Non-pigmented ciliary epithelial cell (primary cell): ENCODE data around the gene MST1.

Experiments used
- DNase-seq: peaks from one replicate; pipeline ENCODE4 v3.0.0-alpha.2; 2010; ENCODE audit warnings: low read depth

Gene MST1

GRCh38 chr3:49717959-49718857, 28.9 kb upstream of the MST1 start:
- DNase-seq: no peak

DNA sequence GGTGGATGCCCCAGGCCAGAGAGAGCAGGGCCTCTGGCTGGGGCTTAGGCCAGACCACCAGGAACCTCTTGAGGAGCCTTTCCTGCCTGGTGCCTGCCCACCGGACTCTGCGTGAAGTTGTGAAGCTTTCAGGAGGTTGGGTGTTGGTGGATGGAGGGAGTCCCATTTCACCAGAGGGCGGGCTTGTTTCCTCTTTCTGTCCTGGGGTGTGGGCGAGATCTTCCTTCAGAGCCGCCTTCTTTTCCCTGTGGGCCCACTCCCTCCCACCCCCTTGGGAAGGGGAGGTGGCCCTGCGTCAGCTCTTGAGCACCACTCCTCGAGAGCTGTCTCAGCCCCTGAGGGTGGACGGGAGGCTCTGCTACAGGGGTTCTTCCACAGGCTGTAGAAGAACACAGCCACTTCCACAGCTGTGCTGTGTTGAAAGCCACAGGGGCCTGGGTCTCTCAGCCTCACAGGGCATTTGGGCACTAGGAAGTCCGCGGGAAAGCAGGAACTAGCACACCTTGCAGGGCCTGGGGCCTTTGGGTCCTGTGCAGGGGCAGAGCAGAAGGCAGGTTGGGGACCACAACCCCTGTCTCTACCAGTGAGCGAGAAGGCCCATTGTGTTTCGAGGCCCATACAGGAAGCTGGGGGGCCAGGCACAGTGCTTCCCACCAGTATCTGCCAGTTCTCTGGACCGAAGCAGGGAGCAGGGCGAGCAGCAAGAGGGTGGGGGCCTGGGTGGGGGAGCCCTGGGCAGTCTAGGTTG, 28.1 kb upstream of the MST1 start:
- DNase-seq: no peak

- DNase-seq: no peak
Measured at GRCh38 chr3:49716691-49717210, 27.5 kb upstream of the MST1 start.

- DNase-seq: no peak
Measured at GRCh38 chr3:49716169-49716568, 26.9 kb upstream of the MST1 start.

- DNase-seq: no peak
Measured at GRCh38 chr3:49715611-49716121, 26.4 kb upstream of the MST1 start.

DNA sequence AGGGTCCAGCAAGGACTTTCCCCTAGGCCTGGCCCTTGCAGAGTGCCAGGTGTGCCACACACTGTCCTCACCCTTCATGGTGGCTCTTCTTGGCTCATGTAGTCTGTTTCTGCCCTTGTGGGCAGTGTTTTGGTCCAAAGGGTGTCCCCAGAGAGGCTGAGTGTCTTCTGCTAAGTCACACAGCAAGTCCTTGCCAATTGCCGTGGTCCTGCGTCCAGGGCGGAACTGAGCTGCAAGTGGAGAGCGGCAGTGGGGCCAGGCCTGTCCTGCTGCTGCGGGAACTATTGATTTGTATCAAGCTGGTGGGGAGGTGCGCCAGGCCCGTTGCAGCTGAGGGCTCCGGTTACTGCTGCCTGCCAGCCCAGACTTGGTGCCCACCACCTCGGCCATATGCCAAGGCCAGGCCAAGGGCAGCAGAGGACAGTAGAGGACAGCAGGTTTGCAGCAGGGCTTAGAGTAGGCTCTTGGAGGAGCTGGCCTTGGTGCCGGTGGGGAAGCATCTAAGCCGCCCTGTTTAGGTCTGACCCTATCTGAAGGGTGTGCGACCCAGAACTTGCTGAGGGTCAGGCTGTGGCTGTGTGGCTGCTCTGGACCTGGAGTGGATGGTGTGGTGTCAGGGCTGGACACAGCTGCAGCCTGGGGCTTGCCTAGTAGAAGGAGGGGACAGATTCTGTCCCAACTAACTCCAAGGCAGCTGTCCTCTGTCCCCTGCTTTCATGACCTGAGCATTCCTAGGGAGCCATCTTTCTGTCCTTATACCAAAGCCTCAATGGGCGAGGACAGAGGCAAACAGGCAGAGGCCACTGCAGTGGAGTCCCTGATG, 25.7 kb upstream of the MST1 start:
- DNase-seq: no peak

DNA sequence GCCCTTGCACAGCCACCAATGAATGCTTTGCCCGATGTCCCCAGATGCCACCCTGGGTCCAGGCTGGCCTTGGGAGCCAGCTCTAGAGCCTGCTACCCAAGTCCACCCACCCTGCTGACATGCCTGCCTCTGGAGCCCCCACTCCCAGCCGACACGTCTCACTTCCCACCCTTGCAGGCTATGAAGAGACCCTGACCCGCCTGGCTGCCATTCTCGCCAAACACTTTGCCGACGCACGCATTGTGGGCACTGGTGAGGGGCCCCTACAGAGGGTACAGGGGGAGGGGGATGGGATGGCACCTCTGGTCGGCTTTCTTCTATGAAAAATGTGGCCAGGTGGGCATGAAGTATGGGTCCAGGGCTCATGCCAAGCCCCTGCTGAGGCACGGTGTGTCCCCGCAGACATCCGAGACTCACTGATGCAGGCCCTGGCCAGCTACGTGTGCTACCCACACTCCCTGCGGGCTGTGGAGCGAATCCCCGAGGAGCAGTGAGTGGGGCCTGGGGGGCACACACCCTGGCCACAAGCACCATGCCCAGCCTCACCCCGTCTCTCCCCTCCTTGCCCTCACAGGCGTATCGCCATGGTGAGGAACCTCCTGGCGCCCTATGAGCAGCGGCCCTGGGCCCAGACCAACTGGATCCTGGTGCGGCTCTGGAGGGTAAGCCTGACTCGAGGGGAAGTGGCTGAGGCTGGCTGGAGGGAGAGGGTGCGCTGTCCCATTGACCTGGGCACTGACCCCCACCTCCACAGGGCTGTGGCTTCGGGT, 24.2 kb upstream of the MST1 start:
- DNase-seq: no peak

GRCh38 chr3:49712631-49713317, 23.5 kb upstream of the MST1 start:
- DNase-seq: no peak

DNA sequence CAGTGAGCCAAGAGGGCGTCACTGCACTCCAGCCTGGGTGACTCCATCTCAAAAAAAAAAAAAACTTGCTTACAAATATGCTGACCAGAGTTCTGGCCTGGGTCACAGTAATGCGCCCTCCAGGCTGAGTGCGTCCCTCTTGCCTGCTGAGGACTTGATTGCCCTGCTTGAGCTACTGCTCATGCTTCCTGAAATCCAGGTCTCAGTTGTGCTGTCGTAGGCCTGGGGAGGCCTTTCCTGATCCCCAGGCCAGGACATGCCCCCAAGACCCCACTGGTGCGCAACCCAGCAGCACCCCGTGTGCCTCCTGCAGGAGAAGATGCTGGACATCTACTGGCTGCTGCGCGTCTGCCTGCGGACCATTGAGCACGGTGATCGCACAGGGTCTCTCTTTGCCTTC, 22.9 kb upstream of the MST1 start:
- DNase-seq: no peak

- no peak for DNase-seq
Measured at GRCh38 chr3:49711489-49711888, 22.2 kb upstream of the MST1 start.

DNA sequence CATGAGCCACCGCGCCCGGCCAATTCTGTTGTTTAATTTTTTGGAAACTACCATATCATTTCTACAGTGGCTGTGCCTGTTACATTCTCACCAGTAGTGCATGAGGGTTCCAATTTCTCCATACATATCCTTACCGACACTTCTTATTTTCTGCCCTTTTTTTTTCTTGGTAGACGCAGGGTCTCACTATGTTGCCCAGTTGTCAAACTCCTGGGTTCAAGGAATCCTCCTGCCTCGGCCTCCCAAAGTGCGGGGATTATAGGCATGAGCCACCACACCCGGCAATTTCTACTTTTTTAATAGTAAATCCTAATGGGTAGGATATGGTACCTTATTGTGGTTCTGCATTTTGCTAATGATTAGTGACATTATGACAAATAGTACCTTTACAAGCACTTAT, 20.6 kb upstream of the MST1 start:
- DNase-seq: no peak

DNA sequence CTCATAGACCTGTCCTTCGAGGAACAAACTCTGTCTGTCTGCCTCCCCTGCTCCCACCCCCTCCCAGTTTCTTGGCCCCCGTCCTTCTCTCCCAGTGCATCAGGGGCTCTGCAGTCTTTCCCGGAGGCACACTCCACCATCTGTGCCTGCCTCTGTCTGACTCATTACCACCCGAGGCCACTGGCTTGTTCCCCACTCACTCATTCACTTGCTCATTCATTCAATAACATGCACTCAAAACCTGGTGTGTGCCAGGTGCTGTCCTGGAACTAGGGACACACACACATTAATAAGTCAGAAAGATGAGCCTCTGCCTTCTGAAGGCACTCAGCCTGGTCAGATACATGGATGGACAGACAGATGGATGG, 17.8 kb upstream of the MST1 start:
- no peak for DNase-seq

DNA sequence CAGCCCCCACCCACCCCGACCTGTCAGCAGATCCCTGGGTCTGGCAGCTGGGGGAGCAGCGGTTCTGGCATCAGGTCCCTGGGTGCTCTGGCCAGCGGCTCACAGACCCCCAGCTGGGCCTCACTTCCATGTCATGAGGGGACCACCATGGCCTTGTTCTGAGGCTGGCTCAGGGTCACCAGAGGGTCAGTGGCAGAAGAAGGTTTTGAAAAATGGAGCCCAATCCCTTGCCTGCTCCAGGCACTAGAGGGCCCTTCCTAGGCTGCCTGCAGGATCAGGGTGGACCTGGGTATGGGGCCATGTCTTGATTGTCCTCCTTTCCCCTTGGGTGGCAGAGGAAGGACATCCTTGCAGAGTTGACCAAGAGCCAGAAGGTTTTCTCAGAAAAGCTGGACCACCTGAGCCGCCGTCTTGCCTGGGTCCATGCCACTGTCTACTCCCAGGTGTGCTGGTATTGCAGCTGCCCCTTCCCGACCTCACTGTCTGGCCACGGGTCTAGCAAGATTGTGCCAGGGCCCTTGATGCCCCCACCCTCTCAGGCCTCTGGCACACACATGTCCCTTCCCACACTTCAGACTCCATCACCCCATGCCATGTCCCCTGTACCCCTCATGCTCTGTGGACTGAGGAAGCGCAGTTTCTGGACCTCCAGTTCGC, 17.3 kb upstream of the MST1 start:
- no peak for DNase-seq

GRCh38 chr3:49705390-49705960, 16.2 kb upstream of the MST1 start:
- DNase-seq: no peak

GRCh38 chr3:49704629-49705028, 15.4 kb upstream of the MST1 start:
- DNase-seq: no peak

DNA sequence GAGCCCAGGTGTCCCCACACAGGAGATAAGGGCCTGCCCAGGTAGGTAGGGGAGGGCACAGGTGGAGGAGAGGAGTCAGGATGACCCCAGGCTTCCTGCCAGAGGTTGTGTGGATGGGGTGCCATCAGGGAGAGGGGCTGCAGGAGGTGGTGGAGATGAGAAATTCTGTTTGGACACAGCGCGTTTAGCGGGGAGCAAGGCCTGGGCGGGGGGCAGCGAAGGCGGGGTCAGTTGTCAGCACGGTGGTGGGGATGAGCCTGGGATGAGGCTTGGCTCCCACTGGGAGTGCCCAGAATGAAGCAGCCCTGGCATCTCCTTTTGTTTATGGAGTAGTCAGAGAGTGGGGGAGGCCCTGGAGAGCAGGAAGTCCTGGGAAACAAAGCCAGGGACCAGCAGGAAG, 14.7 kb upstream of the MST1 start:
- no peak for DNase-seq

DNA sequence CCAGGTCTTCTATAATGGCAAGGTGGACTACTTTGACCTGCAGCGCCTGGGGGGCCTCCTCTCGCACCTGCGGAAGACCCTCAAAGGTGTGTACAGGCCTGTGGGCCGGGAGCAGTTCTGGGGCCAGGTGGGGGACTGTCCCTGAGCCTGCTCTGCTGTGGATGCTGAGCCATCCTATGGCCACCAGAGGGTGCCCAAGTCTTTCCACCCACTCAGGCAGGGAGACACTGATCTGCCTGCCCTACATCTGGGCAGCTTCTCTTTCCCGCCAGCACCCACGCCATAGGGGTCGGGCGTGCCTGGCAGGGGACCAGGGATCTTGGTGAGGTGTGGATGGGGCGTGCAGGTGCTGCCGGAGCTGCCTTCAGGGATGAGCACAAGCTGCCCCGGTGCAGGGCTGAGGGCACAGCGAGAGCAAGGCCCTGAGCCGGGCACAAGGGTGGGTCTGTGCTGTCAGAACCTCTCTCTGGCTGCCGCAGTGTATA, 14.2 kb upstream of the MST1 start:
- DNase-seq: no peak

- DNase-seq: no peak
Measured at GRCh38 chr3:49702672-49703071, 13.4 kb upstream of the MST1 start.

DNA sequence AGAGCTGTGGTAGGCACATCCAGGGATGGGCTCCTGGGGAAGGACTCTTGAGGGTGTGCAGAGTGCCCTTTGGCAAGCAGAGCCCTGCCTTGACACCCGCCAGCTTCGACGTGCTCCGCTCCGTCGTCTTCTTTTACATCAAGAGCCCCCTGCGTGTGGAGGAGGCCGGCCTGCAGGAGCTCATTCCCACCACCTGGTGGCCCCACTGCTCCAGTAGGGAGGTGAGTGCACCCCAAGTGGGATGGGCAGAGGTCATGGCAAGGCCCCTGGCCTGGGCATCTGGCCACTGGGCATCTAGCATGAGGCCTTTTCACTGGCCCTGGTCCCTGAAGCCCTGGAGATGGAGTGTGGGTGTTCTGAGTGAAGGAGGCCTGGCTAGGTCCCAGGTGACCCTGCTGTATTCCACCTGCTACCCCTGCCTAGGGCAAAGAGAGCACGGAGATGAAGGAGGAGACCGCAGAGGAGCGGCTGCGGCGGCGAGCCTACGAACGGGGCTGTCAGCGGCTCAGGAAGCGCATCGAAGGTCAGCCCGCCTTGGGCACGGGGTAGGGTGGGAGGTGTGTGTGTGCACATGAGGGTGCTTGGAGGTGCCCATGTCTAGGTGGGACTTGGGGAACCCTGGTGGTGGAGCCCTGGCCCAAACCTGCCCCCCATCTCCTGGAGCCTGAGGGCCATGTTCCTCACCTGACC, 12.3 kb upstream of the MST1 start:
- no peak for DNase-seq
